ENCODE results near the gene LAMA2. TPM values are rescaled to one million over a fixed set of nuclear protein-coding genes. Genes with fewer than 3 reads are reported as not detected.

The LAMA2 gene
- total RNA-seq, 4 donors from 2014 or later: 15.1 to 27.3 (median 25.0) TPM

GRCh38 chr6:129360682-129360955, 477.7 kb downstream of the LAMA2 start:
- 84% methylated on average over 2 of the region's 2 CpGs for WGBS
- Histone ChIP-seq H3K9me3 (no peaks in the 10 kb centered on the region), H3K4me3 (no peak overlapping the region), H3K27ac (no peak overlapping the region), H3K27me3 (no peaks in the 10 kb centered on the region), H3K4me1 (no peaks in the 10 kb centered on the region), H3K36me3 (no peaks in the 10 kb centered on the region)
- DNase-seq (ENCODE audit: low spot score in 2 of 2): no peak
- TF ChIP-seq EP300 (IDR thresholded peaks at IDR 0.05) (no peak), CTCF (IDR thresholded peaks at IDR 0.05) (no peak), POLR2A (IDR thresholded peaks at IDR 0.05) (no peak), POLR2AphosphoS5 (IDR thresholded peaks at IDR 0.05) (no peak)

- 91% methylated on average over 3 of the region's 3 CpGs for WGBS
- Histone ChIP-seq H3K4me1 (no peaks in the 10 kb centered on the region), H3K4me3 (no peak overlapping the region), H3K27ac (no peak overlapping the region), H3K27me3 (no peaks in the 10 kb centered on the region), H3K9me3 (no peaks in the 10 kb centered on the region), H3K36me3 (no peaks in the 10 kb centered on the region)
- TF ChIP-seq POLR2A (IDR thresholded peaks at IDR 0.05): no peak
- no peak for TF ChIP-seq CTCF (IDR thresholded peaks at IDR 0.05)
- TF ChIP-seq POLR2AphosphoS5 (IDR thresholded peaks at IDR 0.05): no peak
- no peak for TF ChIP-seq EP300 (IDR thresholded peaks at IDR 0.05)
- no peak for DNase-seq (ENCODE audit: low spot score in 2 of 2)
Measured at GRCh38 chr6:129364037-129364436, 481.1 kb downstream of the LAMA2 start.

GRCh38 chr6:129364767-129365166, 481.8 kb downstream of the LAMA2 start:
- Histone ChIP-seq H3K4me3 (no peak overlapping the region), H3K27ac (no peak overlapping the region), H3K36me3 (no peaks in the 10 kb centered on the region), H3K27me3 (no peaks in the 10 kb centered on the region), H3K4me1 (no peaks in the 10 kb centered on the region), H3K9me3 (no peaks in the 10 kb centered on the region)
- TF ChIP-seq POLR2A (IDR thresholded peaks at IDR 0.05) (no peak), CTCF (IDR thresholded peaks at IDR 0.05) (no peak), POLR2AphosphoS5 (IDR thresholded peaks at IDR 0.05) (no peak), EP300 (IDR thresholded peaks at IDR 0.05) (no peak)
- DNase-seq (ENCODE audit: low spot score in 2 of 2): no peak
- WGBS: 77% methylated on average over 3 of the region's 3 CpGs

- DNase-seq (ENCODE audit: low spot score in 2 of 2): no peak
- 78% methylated on average over 1 of the region's 1 CpG for WGBS
- no peaks in the 10 kb centered on the region for H3K9me3 ChIP-seq
- H3K27ac ChIP-seq: no peak overlapping the region
- no peak for TF ChIP-seq POLR2AphosphoS5 (IDR thresholded peaks at IDR 0.05)
- H3K4me3 ChIP-seq: no peak overlapping the region
- H3K36me3 ChIP-seq: no peaks in the 10 kb centered on the region
- no peaks in the 10 kb centered on the region for H3K27me3 ChIP-seq
- peaks cover 3% of the 10 kb centered on the region for H3K4me1 ChIP-seq
Measured at GRCh38 chr6:129368076-129368475, 485.1 kb downstream of the LAMA2 start.

- H3K27ac ChIP-seq: no peak overlapping the region
- no peak for TF ChIP-seq CTCF (IDR thresholded peaks at IDR 0.05)
- peaks cover 3% of the 10 kb centered on the region for H3K4me1 ChIP-seq
- 93% methylated on average over 2 of the region's 2 CpGs for WGBS
- no peaks in the 10 kb centered on the region for H3K9me3 ChIP-seq
- no peak overlapping the region for H3K4me3 ChIP-seq
- H3K36me3 ChIP-seq: no peaks in the 10 kb centered on the region
- no peaks in the 10 kb centered on the region for H3K27me3 ChIP-seq
- DNase-seq (ENCODE audit: low spot score in 2 of 2): no peak
Measured at GRCh38 chr6:129368970-129369369, 486.0 kb downstream of the LAMA2 start.

- no peak overlapping the region for H3K4me3 ChIP-seq
- H3K27ac ChIP-seq: no peak overlapping the region
- peaks cover 3% of the 10 kb centered on the region for H3K4me1 ChIP-seq
- TF ChIP-seq EP300 (IDR thresholded peaks at IDR 0.05) (no peak), CTCF (IDR thresholded peaks at IDR 0.05) (no peak), POLR2AphosphoS5 (IDR thresholded peaks at IDR 0.05) (no peak), POLR2A (IDR thresholded peaks at IDR 0.05) (no peak)
- H3K36me3 ChIP-seq: no peaks in the 10 kb centered on the region
- 82% methylated on average over 5 of the region's 5 CpGs for WGBS
- no peak for DNase-seq (ENCODE audit: low spot score in 2 of 2)
- no peaks in the 10 kb centered on the region for H3K27me3 ChIP-seq
- no peaks in the 10 kb centered on the region for H3K9me3 ChIP-seq
Measured at GRCh38 chr6:129369737-129370136, 486.8 kb downstream of the LAMA2 start.

All from suprapubic skin (tissue), 4 donors.